DMS153 (cell line): ENCODE measurements around the gene STK24.
"Not testable (repeated sequence)": the region's sequence is repeated elsewhere in the genome, so short reads cannot be mapped to it uniquely, and the experiment has no call there.

Source experiments
- DNase-seq: peaks from one replicate; lab custom pipeline; 2025; lab: John Stamatoyannopoulos, UW

Gene STK24

DNA sequence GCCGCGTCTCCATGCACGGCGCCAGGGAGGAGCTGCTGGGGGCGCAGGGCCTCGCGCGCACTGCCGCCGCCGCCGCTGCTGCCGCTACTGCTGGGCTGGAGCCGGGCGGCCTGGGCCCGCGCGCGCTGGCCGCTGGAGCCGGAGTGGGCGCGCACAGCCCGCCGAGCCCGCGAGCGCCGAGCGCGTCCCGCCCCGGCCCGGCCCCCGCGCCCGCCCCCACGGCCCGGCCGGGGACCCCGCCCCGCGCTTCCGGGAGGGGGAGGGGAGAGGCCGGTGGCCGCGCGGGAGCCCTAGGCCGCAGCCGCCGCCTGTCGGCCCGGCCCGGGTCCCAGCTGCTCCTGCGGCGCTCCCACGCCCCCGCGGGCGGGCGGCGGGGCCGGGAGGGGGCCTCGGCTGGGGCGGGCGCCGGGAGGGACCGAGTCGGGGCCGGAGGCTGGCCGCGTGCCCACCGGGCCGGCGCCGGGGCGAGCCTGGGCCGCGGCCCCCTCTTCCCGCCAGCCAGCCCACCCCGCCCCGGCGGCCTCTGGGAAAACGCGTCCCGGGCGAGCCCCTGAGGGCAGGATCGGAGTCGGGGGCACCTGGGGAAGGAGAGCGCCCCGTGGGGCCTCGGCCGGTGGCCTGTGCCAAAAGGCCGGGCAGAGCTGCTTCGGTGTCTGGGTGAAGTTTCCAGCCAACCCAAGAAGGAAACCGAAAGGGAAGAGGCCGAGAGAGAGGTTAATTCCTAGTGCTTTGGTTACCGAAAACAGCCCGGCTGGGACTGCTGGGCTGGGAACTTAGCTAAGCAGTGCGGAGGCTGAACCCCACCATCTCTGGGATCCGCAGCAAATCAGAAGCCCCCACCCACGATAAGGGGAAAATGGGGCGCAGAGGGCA is at the start of gene STK24:
STK24 (minus strand) TSS at position 145 of the 873 bp plus-strand sequence. CDS start 321 bp downstream, outside the sequence.
- DNase-seq: peak; percentile 16

GRCh38 chr13:98626298-98626935 is 49.5 kb upstream of the STK24 start:
- DNase-seq: no peak

DNA sequence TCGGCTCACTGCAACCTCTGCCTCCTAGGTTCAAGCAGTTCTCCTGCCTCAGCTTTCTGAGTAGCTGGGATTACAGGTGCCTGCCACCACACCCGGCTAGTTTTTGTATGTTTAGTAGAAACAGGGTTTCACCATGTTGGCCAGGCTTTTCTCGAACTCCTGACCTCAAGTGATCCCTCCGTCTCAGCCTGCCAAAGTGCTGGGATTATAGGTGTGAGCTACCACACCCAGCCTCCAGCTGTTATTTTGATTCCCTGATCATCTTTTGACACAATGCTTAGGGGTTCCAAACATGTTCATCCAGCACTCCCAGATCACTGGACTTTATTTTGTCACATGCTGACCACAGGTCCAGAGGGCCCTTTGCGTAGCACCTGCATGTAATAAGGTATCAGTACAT is 47.7 kb upstream of the STK24 start:
- DNase-seq: not testable (repeated sequence)

DNA sequence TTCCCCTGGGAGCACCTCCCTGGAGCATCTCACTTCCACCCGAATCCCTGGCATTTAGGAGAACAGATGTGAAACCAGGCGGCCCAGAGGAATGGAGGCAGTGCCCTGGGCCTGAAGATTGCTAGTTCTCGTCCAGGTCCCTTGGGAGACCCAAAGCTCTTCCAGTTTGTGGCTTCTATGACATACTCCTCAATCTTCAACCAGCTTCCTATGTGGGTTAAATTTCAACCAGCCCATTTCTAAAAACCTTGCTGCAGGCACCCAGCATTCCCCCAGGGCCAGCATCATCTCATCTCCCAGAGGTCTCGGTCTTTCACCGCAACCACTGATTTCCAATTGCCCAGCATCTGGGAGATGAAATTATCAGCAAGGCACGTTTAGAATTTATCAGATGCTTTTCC is 46.0 kb upstream of the STK24 start:
- DNase-seq: no peak

GRCh38 chr13:98619556-98619955 is 42.6 kb upstream of the STK24 start:
- DNase-seq: no peak

GRCh38 chr13:98615595-98615994 is 38.7 kb upstream of the STK24 start:
- not testable (repeated sequence) for DNase-seq

GRCh38 chr13:98613591-98613990 is 36.7 kb upstream of the STK24 start:
- no peak for DNase-seq

DNA sequence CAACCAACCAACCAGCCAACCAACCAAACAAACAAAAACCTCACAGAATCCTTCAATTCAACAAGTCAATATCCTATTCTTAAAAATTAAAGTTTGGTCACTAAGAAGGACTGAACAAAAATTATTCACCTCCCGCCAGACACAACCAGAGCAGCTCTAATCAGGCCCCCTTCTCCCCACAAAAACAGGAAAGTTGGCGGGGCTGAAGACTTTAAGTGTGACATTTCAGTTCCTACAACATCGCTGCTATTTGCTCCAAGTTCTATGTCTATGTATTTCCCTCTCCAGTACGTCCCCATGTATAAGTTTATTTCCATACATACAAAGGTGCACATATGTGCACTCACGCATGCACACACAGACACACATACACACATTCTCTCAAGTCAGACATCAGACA is 32.8 kb upstream of the STK24 start:
- no peak for DNase-seq

DNA sequence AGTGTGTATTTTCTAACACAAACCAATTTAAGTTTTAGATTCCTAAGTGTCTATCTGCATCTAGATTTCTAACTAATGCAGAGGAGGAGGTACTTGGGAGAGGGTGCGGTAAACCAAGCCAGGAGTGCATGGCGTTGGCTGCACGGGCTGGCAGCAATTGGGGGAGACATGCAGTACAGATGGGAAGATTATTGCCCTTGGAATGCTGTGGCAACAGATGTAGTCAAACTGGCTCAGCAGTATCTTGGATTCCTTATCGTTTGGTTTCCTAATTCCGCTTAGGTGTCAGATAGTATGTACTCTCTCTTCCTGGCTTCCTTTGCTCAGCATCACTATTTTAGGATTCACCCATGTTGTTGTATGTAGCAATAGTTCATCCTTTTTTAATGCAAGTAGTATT is 29.4 kb upstream of the STK24 start:
- DNase-seq: no peak

GRCh38 chr13:98599502-98600328 is 22.8 kb upstream of the STK24 start:
- no peak for DNase-seq

DNA sequence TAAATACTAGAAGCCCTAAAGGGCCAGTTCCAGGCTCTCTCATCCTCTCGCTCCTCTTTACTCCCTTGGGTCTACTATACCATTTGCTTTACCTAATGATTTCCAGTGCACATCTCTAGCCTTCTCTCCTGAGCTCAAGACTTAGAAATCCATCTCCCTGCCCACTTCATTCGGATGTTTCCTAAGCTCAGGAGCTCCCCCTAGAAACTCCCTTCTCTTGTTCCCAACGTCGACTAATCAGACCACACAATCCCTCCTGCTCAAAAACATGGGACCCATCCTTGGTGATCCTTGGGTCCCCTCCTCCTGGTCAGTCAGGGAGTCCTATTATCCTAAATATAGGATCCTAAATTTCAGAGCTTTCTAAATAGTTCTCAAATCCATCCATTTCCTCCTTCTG is 21.1 kb upstream of the STK24 start:
- no peak for DNase-seq

DNA sequence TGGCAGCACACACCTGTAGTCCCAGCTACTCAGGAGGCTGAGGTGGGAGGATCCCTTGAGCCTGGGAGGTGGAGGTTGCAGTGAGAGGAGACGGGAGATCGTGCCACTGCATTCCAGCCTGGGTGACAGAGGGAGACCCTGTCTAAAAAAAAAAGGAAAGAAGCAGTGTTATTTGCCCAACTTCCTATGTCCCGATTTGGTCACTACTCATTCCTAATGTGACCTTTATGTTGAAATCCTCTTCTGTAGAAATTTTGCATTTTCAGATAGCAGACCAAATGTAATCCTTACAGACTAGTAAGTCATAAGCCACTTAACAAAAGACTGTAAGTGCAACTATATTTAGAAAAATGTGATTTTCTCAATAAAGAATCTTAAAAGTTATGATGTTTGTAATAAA is 18.2 kb upstream of the STK24 start:
- DNase-seq: no peak

DNA sequence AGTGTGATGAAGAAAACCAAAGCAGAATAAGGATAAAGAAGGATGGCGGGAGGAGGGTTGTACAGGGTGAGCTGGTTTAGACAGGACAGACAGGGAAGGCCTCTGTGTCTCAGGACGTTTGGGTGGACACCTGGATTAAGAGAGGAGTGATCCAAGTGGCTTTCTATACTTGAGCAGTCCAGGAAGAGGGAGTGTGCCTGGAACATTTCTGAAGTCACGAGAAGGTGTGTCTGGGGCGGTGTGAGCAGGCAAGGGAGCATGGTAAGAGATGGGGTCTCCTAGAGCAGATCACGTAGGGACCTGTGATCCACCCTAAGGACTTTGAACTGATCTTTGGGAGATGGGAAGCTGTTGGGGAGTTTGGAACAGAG is 15.4 kb upstream of the STK24 start:
- DNase-seq: no peak

DNA sequence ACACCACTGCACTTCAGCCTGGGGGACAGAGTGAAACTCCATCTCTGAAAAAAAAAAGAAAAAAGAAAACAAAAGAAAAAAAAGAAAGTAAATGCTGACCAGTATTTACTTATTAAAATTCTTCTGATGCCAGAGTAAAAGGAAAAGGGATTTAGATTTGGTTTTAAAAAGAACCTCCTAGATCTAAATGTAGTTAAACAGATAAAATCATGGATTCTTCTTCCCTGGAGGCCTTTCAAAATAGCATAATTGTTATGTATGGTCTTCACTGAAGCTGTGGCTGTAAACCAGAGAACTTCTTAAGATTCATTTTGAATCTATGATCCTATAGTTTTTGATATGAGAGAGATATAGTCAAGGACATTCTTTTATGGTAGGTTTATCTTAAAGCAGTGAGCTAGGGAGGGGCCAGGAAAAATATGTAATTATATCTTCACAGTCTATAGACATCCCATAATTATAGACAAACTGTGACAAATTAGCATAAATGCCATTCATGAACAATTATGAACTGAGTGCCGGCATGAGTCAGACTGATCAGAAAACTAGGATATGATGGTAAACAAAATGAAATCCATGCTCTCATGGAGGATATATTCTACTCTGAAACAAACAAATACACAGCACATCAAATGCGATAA is 14.9 kb upstream of the STK24 start:
- DNase-seq: no peak

- not testable (repeated sequence) for DNase-seq
Measured at GRCh38 chr13:98590471-98590870, 13.6 kb upstream of the STK24 start.

GRCh38 chr13:98589516-98589915 is 12.6 kb upstream of the STK24 start:
- DNase-seq: not testable (repeated sequence)

- DNase-seq: no peak
Measured at GRCh38 chr13:98586400-98587345, 9.8 kb upstream of the STK24 start.

DNA sequence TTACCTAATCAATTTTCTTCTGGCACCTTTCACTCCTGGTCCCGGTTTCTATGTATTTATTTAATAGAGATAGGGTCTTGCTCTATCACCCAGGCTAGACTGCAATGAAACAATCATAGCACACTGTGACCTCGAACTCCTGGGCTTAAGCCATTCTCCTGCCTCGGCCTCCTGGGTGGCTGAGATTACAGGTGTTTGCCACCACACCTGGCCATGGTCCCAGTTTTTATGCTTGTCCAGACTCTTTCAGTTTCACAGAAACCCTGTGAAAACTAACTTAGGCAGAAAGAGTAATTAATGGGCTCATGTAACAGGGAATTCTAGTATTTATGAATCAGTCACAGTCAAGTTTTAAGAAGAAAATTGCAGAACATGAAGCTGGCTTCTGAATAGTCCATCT is 9.0 kb upstream of the STK24 start:
- no peak for DNase-seq

GRCh38 chr13:98585398-98585754 is 8.5 kb upstream of the STK24 start:
- no peak for DNase-seq

- DNase-seq: no peak
Measured at GRCh38 chr13:98584668-98585397, 7.9 kb upstream of the STK24 start.
